Bone marrow (tissue), 2 donors: Measurements from ENCODE around the gene GPX1.
A peak's percentile ranks its signal among the peaks of the same experiment; 100 is the strongest.
"Not testable (repeated sequence)": the region's sequence is repeated elsewhere in the genome, so short reads cannot be mapped to it uniquely, and the experiment has no call there.

Source experiments
- DNase-seq, 2 donors: peaks; one replicate each; lab custom pipeline; 2025; lab: John Stamatoyannopoulos, UW

Gene GPX1

DNA sequence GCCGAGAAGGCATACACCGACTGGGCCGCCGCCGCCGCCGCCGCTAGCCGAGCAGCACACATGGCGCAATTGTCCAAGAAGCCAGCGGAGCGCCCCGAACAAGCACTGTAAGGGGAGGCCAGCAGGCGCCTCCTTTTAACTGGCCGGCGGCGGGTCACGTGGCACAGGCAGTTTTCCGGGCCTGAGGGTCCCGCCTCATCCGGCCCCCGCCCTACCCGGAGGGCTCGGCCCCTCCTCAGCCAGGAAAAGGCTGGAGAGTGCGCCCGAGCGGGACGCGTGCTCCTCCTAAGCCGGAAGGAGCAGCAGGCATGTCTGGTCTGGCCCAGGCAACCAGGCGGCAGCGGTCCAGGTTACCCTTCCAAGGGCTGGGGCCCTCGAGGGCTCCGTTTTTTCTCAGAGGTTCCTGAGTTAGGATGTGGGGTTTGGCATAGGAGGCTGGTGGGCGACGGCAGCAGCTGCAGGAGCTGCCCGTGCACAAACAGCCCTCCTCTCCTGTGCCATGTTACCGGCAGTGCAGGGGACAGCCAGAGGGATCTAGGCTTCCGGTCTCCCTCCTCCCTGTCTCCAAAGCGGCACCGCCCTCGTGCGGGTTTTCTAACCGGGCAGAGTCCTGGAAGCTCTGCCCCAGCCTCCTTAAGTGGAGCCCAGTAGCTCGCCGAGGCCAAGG lies at the start of gene GPX1:
TSS of gene GPX1 (minus strand) at position 137 of the 667 bp plus-strand sequence. CDS start at position 62, 75 bp downstream.
- peak; percentile 69 to 85 for DNase-seq

DNA sequence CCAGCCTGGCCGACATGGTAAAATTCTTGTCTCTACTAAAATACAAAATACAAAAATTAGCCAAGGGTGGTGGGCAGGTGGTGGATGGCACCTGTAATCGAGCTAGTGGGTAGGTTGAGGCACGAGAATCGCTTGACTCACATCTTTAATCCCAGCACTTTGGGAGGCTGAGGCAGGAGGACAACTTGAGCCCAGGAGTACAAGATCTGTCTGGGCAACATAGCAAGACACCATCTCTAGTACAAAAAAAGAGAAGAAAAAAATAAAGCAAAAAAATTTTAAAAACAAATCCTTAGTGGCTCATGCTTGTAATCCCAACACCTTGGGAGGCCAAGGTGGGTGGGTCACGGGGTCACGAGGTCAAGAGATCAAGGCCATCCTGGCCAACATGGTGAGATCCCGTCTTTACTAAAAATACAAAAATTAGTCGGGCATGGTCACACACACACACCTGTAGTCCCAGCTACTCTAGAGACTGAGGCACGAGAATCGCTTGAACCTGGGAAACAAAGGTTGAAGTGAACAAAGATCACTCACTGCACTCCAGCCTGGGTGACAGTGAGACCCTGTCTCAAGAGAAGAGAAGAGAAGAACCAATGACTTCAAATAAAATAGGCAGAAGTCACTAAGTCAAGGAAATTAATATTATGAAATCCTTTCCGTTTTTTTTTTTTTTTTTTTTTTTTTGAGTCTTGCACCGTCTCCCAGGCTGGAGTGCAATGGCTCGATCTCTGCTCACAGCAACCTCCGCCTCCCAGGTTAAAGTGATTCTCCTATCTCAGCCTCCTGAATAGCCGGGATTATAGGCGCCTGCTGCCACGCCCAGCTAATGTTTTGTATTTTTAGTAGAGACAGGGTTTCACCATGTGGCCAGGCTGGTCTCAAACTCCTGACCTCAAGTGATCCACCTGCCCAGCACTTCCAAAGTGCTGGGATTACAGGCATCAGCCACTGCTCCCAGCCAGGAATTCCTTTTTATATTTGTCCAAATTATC lies 48.7 kb upstream of the GPX1 start:
- no peak for DNase-seq

DNA sequence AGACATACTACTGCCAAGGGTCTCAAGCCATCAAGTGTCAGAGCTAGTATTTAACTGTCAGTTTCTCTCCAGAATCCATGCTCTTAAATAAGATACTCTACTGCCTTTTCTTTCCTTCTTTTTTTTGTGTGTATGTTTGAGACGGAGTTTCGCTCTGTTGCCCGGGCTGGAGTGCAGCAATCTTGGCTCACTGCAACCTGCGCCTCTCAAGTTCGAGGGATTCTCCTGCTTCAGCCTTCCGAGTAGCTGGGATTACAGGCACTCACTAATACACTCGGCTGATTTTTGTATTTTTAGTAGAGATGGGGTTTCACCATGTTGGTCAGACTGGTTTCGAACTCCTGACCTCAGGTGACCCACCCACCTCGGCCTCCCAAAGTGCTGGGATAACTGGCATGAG lies 47.4 kb upstream of the GPX1 start:
- DNase-seq = not testable (repeated sequence)

DNA sequence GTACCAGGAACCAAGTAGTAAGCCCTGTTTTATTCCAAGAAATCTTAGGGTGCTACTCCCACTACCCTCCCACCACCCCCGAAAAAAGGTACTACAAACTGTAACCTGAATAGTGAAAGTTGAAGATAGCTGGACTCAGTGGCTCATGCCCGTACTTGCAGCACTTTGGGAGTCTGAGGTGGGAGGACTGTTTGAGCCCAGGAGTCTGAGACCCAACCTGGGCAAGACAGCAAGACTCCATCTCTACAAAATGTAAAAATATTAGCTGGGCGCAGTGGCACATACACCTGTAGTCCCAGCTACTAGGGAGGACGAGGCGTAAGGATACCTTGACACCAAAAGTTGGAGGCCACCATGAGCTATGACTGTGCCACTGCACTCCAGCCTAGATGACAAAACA lies 45.7 kb upstream of the GPX1 start:
- no peak for DNase-seq

DNA sequence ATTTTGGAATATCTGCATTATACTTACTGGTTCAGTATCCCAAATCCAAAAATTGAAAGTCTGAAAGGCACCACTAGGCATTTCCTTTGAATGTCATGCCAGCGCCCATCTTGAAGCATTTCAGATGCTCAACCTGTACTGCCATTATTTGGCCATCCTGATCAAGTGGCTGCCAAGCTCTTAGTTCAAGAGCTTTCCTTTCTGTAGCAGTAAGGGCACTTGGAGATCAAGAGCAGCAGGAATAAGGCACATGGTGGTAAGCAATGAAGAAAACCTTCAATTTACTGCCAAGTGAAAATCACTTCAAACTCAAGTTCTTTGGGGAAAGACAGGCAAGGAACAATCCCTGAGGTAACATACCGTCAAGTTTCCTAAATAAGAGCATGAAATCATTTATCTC lies 43.6 kb upstream of the GPX1 start:
- DNase-seq = no peak

DNA sequence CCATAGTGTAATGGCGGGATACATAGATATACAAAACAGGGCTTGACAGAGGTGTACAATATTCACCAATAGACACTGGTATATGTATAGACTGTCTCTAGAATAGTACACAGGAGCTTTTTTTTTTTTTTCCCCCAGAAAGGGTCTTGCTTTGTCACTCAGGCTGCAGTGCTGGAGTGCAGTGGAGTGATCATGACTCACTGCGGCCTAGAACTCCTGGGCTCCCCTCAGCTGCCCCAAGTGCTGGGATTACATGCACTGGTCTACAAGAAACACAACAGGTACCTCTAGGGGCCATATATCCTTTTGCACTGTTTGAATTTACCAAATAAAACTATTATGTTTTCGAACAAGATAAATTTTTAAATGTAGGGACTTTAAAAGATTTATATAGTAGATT lies 41.3 kb upstream of the GPX1 start:
- no peak for DNase-seq

DNA sequence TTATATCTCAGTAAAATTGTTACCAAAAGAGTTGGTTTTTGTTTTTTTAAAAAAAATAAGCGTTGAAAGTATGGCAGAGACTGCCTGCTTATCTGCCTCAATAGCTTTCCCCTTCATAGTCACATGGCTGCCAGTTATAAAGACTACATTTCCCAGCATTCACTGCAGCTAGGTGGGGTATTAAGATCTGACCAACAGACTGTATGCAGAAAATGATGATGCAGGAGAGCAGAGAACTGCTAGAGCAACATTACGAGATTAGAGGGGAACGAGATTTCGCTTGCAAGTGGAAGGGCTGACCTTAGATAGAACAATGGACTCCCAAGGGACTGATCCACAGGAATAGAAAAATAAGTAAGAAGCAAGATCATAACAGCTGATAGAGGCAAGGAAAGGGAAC lies 39.3 kb upstream of the GPX1 start:
- no peak for DNase-seq

DNA sequence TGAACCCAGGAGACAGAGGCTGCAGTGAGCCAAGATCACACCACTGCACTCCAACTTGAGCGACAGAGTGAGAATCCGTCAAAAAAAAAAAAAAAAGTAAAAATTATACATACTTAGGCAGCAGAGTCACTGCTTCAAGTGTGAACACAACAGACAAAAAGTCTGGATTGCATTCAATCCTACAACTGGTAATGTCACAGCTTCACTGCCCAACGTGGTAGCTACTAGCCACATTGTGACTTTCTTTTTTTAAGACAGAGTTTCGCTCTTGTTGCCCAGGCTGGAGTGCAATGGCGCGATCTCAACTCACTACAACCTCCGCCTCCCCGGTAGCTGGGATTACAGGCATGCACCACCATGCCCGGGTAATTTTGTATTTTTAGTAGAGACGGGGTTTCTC lies 33.2 kb upstream of the GPX1 start:
- DNase-seq = not testable (repeated sequence)

DNA sequence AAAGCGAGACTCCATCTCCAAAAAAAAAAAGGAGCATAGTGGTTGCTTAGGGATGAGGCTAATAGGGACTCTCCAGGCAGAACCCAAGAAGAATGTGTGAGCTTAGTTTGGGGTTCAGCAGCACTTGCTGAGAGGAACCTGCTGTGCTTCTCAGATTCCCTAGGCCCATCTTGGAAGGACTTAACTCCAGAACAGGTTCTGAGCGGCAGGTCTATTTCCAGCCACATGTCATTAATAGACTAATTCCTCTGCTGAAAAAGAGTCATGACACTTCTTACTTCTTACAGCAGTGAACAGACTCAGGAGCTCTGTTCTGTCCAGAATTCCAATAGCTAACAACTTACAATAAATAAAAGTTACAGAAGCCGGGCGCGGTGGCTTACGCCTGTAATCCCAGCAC lies 31.1 kb upstream of the GPX1 start:
- no peak for DNase-seq

DNA sequence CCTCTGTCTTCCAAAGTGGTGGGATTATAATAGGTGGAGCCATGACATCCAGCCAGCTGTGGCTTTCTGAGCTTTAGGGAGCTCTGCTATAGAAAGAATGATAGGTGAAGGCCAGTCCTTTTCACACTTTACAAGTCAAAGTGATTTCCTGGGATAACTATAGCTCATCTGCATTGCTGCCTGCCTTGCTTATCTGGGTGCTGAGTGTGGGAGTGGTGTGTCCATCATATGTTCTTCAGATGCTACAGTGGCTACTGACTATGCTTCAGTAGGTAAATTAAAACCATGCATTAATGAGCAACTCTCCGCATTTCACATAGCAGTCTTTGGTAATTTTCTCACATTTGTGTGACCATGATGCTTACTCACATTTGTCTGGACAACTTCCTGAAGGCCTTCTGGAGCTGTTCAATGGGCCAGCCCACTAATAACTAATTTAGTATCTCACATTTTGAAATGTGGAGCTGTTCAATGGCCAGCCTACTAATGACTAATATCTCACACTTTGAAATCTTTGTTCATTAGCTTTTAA lies 30.2 kb upstream of the GPX1 start:
- no peak for DNase-seq

DNA sequence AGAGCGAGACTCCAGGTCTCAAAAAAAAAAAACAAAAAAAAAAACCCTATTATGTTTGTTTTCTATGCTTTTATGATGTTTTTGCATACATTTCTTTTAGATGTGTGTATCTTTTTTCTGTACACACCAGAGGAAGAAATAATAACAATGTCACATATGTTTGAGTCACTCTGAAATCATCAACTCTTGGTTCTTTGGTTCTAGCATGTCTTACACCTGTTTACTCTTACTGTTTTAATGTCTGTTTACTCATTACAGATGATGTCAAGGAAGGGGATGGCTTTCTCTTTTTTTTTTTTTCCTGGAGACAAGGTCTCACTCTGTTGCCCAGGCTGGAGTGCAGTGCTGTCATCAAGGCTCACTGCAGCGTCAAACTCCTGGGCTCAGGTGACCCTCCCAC lies 29.6 kb upstream of the GPX1 start:
- DNase-seq = no peak

DNA sequence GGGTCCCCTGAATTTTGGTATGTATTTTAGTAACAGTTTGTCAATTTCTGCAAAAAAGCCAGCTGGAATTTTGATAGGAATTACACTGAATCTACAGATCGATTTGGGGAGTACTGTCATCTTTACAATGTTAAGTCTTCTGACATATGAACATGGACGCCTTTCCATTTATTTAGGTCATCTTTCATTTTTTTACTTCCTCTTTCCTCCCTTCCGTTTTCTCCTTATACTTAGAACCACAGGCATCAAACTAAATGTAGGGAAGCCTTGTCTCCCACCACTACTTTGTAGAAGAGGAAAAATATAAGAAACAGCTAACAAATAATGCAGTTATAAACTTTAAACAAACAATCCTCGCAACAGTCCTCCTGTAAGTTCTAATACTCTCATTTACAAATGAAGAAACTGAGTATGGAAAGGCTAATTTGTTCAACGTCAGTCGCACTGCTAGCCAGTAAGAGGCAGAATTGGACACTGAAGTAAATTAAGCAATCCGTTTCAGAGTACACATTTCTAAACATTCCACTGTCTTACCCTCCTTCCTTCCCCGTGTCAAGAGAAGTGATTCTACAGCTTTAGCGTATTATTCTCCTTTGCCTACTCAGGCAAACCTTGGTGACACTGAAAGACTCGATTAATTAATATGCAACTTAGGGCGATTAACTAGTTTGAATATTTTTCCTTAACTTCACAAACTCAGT lies 28.1 kb upstream of the GPX1 start:
- DNase-seq = peak in 1 of 2 donors; percentile 41

DNA sequence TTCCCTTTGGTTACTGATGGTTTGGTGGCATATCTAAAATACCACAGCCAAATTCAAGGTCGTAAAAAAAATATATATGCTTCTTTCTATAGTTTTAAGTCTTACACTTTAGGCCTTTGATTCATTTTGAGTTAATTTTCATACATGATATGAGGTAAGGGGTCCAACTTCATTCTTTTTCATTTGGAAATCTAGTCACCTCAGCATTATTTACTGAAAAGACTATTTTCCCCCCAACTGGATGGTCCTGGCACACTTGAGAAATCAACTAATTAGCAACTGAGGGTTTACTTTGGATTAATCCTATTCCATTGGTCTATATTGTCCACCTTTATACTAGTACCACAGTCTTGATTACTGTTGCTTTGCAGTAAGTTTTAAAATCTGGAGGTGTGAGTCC lies 27.5 kb upstream of the GPX1 start:
- DNase-seq = no peak

DNA sequence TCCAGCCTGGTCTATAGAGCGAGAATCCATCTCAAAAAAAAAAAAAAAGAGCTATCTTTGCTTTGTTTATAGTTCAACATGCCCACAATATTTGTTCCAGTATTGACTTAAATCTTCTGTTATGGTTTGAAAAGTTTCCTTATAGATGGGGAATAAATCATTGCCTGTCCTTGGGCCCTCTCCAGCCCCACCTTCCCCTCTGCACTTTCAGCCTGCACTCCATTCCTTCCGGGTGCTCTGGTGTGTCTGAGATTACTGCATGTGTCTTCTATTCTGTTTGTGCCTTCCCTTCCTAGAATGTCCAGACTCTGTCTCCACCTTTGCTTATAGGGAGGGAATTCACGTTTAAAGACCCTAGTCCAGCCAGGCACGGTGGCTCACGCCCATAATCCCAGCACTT lies 25.2 kb upstream of the GPX1 start:
- no peak for DNase-seq

DNA sequence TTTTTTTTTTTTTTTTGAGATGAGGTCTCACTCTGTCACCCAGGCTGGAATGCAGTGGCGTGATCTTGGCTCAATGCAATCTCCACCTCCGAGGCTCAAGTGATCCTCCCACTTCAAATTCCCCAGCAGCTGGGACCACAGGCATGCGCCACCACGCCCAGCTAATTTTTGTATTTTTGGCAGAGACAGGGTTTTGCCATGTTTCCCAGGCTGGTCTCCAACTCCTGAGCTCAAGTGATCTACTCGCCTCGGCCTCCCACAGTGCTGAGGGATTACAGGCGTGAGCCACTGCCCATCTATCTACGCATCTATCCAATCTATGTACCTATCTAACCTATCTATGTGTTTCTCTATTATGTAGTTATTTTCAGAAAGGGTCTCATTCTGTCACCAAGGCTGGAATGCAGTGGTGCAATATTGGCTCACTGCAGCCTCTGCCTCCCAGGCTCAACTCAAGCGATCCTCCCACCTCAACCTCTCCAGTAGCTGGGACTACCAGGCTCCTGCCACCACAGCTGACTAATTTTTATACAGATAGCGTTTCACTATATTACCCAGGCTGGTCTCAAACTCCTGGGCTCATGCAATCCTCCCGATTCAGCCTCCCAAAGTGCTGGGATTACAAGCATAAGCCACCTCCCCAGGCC lies 20.2 kb upstream of the GPX1 start:
- DNase-seq = no peak

DNA sequence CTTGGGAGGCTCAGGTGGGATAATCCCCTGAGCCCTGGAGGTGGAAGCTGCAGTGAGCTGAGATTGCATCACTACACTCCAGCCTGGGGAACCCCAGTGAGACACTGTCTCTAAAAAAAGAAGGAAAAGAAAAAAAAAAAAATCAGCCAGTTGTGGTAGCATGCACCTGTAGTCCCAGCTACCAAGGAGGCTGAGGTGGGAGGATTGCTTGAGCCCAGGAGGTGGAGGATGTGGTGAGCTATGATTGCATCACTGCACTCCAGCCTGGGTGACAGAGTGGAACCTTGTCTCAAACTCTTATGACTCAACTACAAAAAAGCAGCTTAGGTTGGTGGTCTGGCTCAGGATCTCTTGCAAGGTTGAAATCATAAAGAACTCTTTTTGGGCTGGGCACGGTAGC lies 19.3 kb upstream of the GPX1 start:
- peak in 1 of 2 donors; percentile 49 for DNase-seq

DNA sequence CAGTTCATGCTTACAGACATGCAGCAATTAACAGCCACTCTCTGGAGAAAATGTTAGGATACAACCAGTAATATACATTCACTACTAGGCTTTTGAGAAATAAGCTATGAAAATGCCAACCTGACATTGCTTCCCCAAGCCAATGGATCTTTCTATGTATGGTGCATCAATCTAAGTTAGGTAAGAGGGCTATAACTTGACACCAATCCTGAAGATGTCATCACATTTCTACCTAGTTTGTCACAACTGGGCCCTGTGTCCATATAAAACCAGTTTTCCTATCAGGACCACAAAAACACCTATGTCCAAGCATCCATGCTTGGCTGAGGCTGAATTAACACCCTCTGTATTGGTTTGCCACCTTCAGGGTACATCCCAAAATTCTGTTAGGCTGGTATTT lies 13.8 kb upstream of the GPX1 start:
- no peak for DNase-seq

DNA sequence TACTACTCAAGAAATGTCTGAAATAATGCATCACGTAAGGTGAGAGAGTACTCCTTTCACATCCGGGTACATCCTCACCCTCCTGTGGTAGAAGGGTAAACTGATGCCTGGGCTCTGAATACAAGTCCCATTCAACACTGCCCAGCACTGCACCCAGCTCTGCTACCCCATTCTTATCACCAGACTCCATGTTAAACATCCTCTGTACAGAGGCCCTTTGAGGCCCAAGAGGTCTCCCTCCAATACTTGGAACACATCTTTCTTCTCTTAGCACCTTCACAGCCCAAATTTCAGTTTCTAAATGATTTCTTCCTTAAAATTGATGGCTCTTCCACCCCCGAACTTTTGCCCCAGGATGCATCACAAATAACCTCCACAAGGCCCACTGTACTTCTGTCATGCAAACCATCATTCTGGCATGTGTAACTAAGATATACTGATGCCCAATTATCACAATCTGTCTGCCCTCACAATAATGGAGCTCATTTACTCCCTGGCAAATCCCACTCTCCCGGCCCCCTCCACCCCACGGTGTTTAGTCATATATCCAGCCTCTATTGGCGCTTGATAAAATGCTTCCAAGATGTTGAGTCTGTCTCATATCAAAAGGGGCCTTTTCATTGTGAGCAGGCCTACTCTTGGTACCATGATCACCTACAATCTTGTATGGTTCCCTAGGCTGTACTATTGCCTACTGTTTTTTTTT lies 12.6 kb upstream of the GPX1 start:
- DNase-seq = no peak

DNA sequence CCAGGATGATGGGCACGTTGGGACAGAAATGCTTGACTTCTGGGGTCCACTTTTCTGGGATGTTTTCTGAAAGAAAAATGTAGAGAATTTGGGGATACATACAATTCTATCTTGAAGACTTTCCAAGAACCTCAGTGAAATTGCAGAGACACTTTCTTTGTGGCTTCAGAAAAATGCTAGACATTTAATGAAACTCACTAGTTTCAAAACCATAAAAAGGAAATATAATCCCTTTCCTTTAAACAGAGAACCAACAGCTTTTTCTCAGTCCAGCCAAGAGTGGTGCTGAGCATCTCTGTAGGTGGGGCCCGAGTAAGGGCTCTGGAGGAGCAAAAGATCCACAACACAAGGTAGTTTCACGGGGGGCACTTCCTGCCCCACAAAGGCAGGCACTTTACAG lies 4.4 kb upstream of the GPX1 start:
- DNase-seq = no peak

DNA sequence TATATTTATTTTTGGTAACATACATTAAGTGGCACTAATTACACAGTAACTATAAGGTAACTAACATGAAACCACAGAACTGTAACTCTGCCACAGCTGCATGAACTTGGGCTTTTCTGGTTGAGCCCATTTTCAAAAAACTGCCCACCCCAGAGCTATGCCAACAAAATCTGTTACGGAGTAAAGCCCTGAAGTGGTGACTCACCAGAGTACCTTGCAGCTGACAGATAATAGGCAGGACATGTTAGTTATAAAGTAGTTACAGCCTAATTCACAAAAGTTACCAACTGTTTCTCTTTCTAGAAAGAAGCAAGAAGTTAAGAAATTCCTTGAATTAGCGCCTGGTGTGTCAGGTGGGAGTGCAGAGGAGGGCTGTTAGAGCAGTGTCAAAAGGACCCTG lies 1.5 kb upstream of the GPX1 start:
- DNase-seq = no peak

DNA sequence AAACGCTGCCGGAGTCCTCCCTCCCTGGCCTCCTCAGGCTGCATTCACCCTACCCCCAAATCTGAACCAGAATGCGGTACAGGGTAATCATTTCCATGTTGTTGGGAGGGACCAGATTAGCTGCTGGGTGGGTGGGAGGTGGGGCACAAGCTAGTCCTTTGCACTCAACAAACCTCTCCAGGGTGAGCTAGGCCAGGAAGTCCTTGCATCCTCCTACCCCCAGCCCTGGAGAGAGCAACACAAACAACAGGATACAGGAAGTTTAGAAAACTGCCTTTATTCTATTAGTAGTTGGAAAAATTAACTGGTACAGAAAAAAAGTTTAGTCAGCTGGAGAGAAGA lies 702 bp upstream of the GPX1 start:
- DNase-seq = no peak
